ENCODE measurements around the gene CCDC3.

The CCDC3 gene

GRCh38 chr10:12981570-12981969, 19.9 kb downstream of the CCDC3 start:
- no peak for TF ChIP-seq POLR2A (IDR thresholded peaks at IDR 0.05; ENCODE audit: low read length)
- TF ChIP-seq GATA1 (IDR thresholded peaks at IDR 0.05; ENCODE audit: low read depth, low read length): no peak
- no peak for DNase-seq

DNA sequence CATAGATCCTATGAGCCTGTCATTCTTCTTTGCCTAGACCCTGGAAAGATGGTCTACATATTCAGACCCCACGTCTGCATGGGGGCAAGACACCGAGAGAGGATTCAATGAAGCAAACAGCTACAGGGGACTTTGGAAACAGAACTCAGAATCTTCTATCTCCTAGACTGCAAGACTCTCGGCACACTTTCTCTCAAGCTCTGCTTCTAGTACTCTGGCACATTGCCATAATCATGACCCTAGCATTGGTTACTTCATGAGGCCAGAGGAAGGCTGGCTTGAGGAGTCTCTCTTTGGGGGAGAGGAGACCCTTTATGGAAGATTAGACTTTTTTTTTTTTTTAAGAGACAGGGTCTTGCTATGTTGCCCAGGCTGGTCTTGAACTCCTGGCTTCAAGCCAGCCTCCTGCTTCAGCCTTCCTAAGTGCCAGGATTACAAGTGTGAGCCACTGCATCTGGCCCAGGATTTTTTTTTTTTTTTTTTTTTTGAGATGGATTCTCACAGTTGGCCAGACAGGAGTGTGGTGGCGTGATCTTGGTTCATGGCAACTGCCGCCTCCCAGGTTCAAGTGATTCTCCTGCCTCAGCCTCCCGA, 20.7 kb downstream of the CCDC3 start:
- TF ChIP-seq POLR2A (IDR thresholded peaks at IDR 0.05; ENCODE audit: low read length): no peak
- no peak for TF ChIP-seq GATA1 (IDR thresholded peaks at IDR 0.05; ENCODE audit: low read depth, low read length)
- no peak for DNase-seq

- DNase-seq: no peak
- no peak for TF ChIP-seq GATA1 (IDR thresholded peaks at IDR 0.05; ENCODE audit: low read depth, low read length)
- TF ChIP-seq POLR2A (IDR thresholded peaks at IDR 0.05; ENCODE audit: low read length): no peak
Observed at GRCh38 chr10:12980102-12980661, 21.3 kb downstream of the CCDC3 start.

- no peak for DNase-seq
- no peak for TF ChIP-seq GATA1 (IDR thresholded peaks at IDR 0.05; ENCODE audit: low read depth, low read length)
- no peak for TF ChIP-seq POLR2A (IDR thresholded peaks at IDR 0.05; ENCODE audit: low read length)
Observed at GRCh38 chr10:12978891-12979290, 22.6 kb downstream of the CCDC3 start.

GRCh38 chr10:12975906-12976305, 25.6 kb downstream of the CCDC3 start:
- DNase-seq: no peak
- TF ChIP-seq POLR2A (IDR thresholded peaks at IDR 0.05; ENCODE audit: low read length): no peak

- peak; percentile 17 to 28 for DNase-seq
- TF ChIP-seq GATA1 (IDR thresholded peaks at IDR 0.05; ENCODE audit: low read depth, low read length): no peak
- TF ChIP-seq POLR2A (IDR thresholded peaks at IDR 0.05; ENCODE audit: low read length): no peak
Observed at GRCh38 chr10:12975266-12975665, 26.2 kb downstream of the CCDC3 start.

- no peak for TF ChIP-seq GATA1 (IDR thresholded peaks at IDR 0.05; ENCODE audit: low read depth, low read length)
- no peak for TF ChIP-seq POLR2A (IDR thresholded peaks at IDR 0.05; ENCODE audit: low read length)
- no peak for DNase-seq
Observed at GRCh38 chr10:12974491-12975199, 26.9 kb downstream of the CCDC3 start.

DNA sequence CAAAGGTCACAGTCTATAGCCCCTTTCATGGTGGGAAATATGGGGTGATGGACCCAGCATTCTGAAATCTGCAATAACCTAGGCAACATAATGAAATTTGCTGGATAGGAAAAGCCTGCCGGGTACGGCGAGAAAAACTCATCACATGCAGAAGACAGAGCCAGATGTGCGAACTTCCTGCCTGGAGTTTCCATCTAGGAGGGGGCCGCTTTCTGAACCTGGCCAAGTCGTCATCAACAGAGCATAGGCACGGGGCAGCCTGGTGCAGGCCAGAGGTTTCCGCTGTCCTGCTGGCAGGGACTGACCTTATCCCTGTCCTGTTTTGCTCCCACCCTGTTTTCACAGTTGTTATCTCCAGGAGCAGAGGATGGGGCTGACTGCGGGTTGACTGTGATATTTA, 27.4 kb downstream of the CCDC3 start:
- DNase-seq: peak in 1 of 2 experiments; percentile 17
- no peak for TF ChIP-seq POLR2A (IDR thresholded peaks at IDR 0.05; ENCODE audit: low read length)
- TF ChIP-seq GATA1 (IDR thresholded peaks at IDR 0.05; ENCODE audit: low read depth, low read length): no peak

- TF ChIP-seq GATA1 (IDR thresholded peaks at IDR 0.05; ENCODE audit: low read depth, low read length): no peak
- TF ChIP-seq POLR2A (IDR thresholded peaks at IDR 0.05; ENCODE audit: low read length): no peak
- DNase-seq: no peak
Observed at GRCh38 chr10:12973149-12973718, 28.3 kb downstream of the CCDC3 start.

DNA sequence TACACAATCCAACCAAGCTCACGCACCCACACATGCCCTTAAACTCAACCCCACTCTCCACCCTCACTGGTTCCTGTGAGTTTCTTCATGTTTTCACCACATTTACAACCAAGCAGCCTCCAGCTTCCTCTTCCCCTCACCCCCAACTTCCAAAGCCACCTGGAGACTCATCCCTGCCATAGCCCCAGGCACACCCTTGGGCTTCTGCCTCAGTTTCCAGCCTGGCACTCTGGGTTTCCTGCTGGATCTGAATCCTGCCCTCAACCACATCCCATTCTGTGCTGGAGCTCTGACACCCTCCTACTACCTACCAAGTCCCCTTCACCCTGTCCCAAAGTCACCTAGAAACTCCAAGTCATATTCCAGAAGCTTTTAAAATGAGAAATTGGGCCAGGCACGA, 29.4 kb downstream of the CCDC3 start:
- DNase-seq: no peak
- TF ChIP-seq GATA1 (IDR thresholded peaks at IDR 0.05; ENCODE audit: low read depth, low read length) (no peak), POLR2A (IDR thresholded peaks at IDR 0.05; ENCODE audit: low read length) (no peak)

- TF ChIP-seq POLR2A (IDR thresholded peaks at IDR 0.05; ENCODE audit: low read length) (no peak), GATA1 (IDR thresholded peaks at IDR 0.05; ENCODE audit: low read depth, low read length) (no peak)
- no peak for DNase-seq
Observed at GRCh38 chr10:12971001-12971788, 30.3 kb downstream of the CCDC3 start.

DNA sequence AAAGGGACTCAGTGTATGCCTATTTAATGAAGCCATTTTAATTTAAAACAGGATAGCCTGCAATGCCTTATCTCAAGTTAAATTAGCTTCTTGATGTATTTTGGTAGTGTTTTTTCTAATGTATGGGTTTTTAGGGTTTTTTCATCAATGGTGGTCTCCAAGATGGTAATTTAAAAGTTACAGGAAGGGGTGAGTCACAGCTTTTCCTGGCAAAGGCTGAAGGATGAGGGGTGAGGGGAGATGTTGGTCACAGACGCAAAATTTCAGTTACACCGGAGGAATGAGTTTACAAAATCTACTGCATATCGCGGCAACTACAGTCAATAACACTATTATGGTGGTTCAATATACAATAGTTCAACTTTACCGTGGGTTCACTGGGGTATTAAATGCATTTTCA, 31.6 kb downstream of the CCDC3 start:
- TF ChIP-seq POLR2A (IDR thresholded peaks at IDR 0.05; ENCODE audit: low read length) (no peak), GATA1 (IDR thresholded peaks at IDR 0.05; ENCODE audit: low read depth, low read length) (no peak)
- DNase-seq: no peak

- DNase-seq: no peak
- TF ChIP-seq POLR2A (IDR thresholded peaks at IDR 0.05; ENCODE audit: low read length) (no peak), GATA1 (IDR thresholded peaks at IDR 0.05; ENCODE audit: low read depth, low read length) (no peak)
Observed at GRCh38 chr10:12966067-12966466, 35.4 kb downstream of the CCDC3 start.

DNA sequence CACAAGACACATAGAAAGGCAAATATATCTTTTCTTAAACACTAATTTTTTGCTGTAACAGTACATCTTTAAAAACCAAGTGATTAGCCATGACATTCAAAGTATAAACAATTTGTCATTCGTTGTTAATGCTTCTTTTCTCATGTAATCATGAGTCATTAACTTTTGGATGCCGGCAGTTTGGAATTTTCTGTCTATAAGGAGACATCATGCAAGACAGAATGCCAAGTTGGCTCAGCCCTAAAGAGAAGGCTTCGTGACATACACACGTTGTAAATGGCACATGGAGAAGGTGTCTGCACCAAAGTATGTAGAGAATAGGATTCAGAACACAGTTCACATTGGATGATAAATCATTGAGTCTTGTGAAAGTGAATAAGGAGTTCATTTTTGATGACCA, 35.9 kb downstream of the CCDC3 start:
- no peak for DNase-seq
- no peak for TF ChIP-seq POLR2A (IDR thresholded peaks at IDR 0.05; ENCODE audit: low read length)
- no peak for TF ChIP-seq GATA1 (IDR thresholded peaks at IDR 0.05; ENCODE audit: low read depth, low read length)
